A673 (cell line): ENCODE data around the gene SIRT6.
"Not testable (repeated sequence)": the region's sequence is repeated elsewhere in the genome, so short reads cannot be mapped to it uniquely, and the experiment has no call there.

Source experiments
- EZH2 ChIP-seq: fragments of 200-600 bp; sonication (generic); IDR thresholded peaks from 2 replicates; pipeline ENCODE4 v1.6.1; 2017; ENCODE audit warnings: borderline replicate concordance, low read depth, mild to moderate bottlenecking, mixed read lengths, antibody characterized with exemption, low read length; ENCODE audit not compliant: poor library complexity, severe bottlenecking
- TF ChIP-seq, protein P1 (sequence below): fragments of 300-800, 200-600 bp; sonication (generic); conservative IDR thresholded peaks from 2 replicates; pipeline ENCODE4 v1.5.1; 2017; ENCODE audit warnings: low read depth, mild to moderate bottlenecking, antibody characterized with exemption, low read length, moderate library complexity, mixed read lengths

DNA sequence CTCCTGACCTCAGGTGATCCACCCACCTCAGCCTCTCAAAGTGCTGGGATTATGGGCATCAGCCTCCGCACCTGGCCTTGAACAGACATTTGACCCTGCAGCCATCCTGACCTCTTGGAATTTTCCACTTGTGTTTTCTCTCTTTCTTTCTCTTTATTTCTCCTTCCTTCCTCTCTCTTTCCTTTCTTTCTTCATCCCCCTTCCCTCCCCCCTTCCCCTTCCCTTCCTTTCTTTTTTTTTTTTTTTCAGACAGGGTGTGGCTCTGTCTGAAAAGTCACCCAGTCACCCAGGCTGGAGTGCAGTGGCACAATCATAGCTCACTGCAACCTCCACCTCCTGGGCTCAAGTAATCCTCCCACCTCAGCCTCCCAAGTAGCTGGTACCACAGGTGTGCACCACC is 36.2 kb upstream of the SIRT6 start:
- TF ChIP-seq, protein P1, sequence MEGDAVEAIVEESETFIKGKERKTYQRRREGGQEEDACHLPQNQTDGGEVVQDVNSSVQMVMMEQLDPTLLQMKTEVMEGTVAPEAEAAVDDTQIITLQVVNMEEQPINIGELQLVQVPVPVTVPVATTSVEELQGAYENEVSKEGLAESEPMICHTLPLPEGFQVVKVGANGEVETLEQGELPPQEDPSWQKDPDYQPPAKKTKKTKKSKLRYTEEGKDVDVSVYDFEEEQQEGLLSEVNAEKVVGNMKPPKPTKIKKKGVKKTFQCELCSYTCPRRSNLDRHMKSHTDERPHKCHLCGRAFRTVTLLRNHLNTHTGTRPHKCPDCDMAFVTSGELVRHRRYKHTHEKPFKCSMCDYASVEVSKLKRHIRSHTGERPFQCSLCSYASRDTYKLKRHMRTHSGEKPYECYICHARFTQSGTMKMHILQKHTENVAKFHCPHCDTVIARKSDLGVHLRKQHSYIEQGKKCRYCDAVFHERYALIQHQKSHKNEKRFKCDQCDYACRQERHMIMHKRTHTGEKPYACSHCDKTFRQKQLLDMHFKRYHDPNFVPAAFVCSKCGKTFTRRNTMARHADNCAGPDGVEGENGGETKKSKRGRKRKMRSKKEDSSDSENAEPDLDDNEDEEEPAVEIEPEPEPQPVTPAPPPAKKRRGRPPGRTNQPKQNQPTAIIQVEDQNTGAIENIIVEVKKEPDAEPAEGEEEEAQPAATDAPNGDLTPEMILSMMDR = not testable (repeated sequence)
- TF ChIP-seq EZH2 = not testable (repeated sequence)
